Nephron (organoid): ENCODE results near the gene COA1.
"Not testable (repeated sequence)": the region's sequence is repeated elsewhere in the genome, so short reads cannot be mapped to it uniquely, and the experiment has no call there.

ENCODE experiments used
- H3K27ac Mint-ChIP-seq, 3 experiments: 2 replicates each; pipeline ENCODE4 v1.8.0; 2020; ENCODE audit warnings: mixed read lengths in 3 of 3, mild to moderate bottlenecking in 2 of 3, moderate library complexity in 1 of 3
- H3K27me3 Mint-ChIP-seq: 2 replicates; pipeline ENCODE4 v1.8.0; 2021; ENCODE audit warnings: low read depth, mild to moderate bottlenecking, moderate library complexity, mixed read lengths
- H3K36me3 Mint-ChIP-seq: 2 replicates; pipeline ENCODE4 v1.8.0; 2020; ENCODE audit warnings: low read depth, mixed read lengths
- H3K4me1 Mint-ChIP-seq: 2 replicates; pipeline ENCODE4 v1.8.0; 2020; ENCODE audit warnings: mixed read lengths
- H3K4me3 Mint-ChIP-seq, 3 experiments: 2 replicates each; pipeline ENCODE4 v1.8.0; 2020; ENCODE audit warnings: mild to moderate bottlenecking in 3 of 3, mixed read lengths in 3 of 3, moderate library complexity in 2 of 3
- H3K9me3 Mint-ChIP-seq: 2 replicates; pipeline ENCODE4 v1.8.0; 2020; ENCODE audit warnings: mixed read lengths
- CTCF ChIP-seq, 3 experiments: fragments of 200-600 bp; sonication (generic); IDR thresholded peaks; one replicate each; pipeline ENCODE4 v1.5.0; 2021; ENCODE audit warnings: antibody characterized with exemption in 3 of 3; ENCODE audit not compliant: unreplicated experiment in 3 of 3

Gene COA1

GRCh38 chr7:43612128-43612527 lies 117.2 kb downstream of the COA1 start:
- no peaks in the 10 kb centered on the region for H3K27me3 Mint-ChIP-seq
- TF ChIP-seq CTCF (IDR thresholded peaks at IDR 0.05; ENCODE audit: unreplicated experiment in 3 of 3), result no peak
- peaks cover 43% of the 10 kb centered on the region for H3K36me3 Mint-ChIP-seq
- H3K4me3 Mint-ChIP-seq, result no peak overlapping the region
- H3K27ac Mint-ChIP-seq, result no peak overlapping the region
- H3K9me3 Mint-ChIP-seq, result no peaks in the 10 kb centered on the region
- peaks cover 4% of the 10 kb centered on the region for H3K4me1 Mint-ChIP-seq

- peaks cover 4% of the 10 kb centered on the region for H3K4me1 Mint-ChIP-seq
- peaks cover 8% of the 10 kb centered on the region for H3K9me3 Mint-ChIP-seq
- no peak overlapping the region for H3K27ac Mint-ChIP-seq
- no peak for TF ChIP-seq CTCF (IDR thresholded peaks at IDR 0.05; ENCODE audit: unreplicated experiment in 3 of 3)
- peaks cover 45% of the 10 kb centered on the region for H3K36me3 Mint-ChIP-seq
- no peak overlapping the region for H3K4me3 Mint-ChIP-seq
- no peaks in the 10 kb centered on the region for H3K27me3 Mint-ChIP-seq
These were observed 120.2 kb downstream of the COA1 start for GRCh38 chr7:43609097-43609496.

GRCh38 chr7:43604251-43604650 lies 125.1 kb downstream of the COA1 start:
- H3K27ac Mint-ChIP-seq, result no peak overlapping the region
- TF ChIP-seq CTCF (IDR thresholded peaks at IDR 0.05; ENCODE audit: unreplicated experiment in 3 of 3), result no peak
- H3K4me3 Mint-ChIP-seq, result no peak overlapping the region
- no peaks in the 10 kb centered on the region for H3K4me1 Mint-ChIP-seq
- peaks cover 28% of the 10 kb centered on the region for H3K36me3 Mint-ChIP-seq
- H3K27me3 Mint-ChIP-seq, result no peaks in the 10 kb centered on the region
- peaks cover 8% of the 10 kb centered on the region for H3K9me3 Mint-ChIP-seq

DNA sequence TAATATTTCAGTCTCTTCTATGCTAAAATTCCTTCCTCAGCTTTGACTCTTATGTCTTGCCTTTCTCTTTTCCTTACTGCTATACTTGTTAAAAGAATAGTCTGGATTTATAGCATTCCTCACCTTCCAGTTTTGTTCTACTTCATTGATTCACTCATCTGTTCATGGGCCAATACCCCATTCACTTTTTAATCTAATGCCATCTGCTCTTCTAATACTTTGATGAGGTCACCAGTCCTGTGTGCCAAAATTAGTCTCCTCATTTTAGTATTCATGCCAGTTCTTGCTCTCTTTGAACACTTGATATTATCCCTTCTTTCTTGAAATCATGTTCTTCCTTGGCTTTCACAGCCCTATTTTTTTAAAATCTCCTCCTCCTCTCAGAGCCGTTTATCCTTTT lies 127.1 kb downstream of the COA1 start:
- Mint-ChIP-seq H3K9me3 (peaks cover 8% of the 10 kb centered on the region), H3K36me3 (peaks cover 17% of the 10 kb centered on the region), H3K4me1 (no peaks in the 10 kb centered on the region), H3K4me3 (no peak overlapping the region), H3K27me3 (no peaks in the 10 kb centered on the region), H3K27ac (no peak overlapping the region)
- TF ChIP-seq CTCF (IDR thresholded peaks at IDR 0.05; ENCODE audit: unreplicated experiment in 3 of 3), result no peak

- Mint-ChIP-seq H3K9me3 (peaks cover 5% of the 10 kb centered on the region), H3K36me3 (peaks cover 8% of the 10 kb centered on the region), H3K4me1 (no peaks in the 10 kb centered on the region), H3K27me3 (no peaks in the 10 kb centered on the region), H3K4me3 (no peak overlapping the region), H3K27ac (no peak overlapping the region)
- TF ChIP-seq CTCF (IDR thresholded peaks at IDR 0.05; ENCODE audit: unreplicated experiment in 3 of 3), result no peak
These were observed 129.3 kb downstream of the COA1 start for GRCh38 chr7:43600056-43600455.

DNA sequence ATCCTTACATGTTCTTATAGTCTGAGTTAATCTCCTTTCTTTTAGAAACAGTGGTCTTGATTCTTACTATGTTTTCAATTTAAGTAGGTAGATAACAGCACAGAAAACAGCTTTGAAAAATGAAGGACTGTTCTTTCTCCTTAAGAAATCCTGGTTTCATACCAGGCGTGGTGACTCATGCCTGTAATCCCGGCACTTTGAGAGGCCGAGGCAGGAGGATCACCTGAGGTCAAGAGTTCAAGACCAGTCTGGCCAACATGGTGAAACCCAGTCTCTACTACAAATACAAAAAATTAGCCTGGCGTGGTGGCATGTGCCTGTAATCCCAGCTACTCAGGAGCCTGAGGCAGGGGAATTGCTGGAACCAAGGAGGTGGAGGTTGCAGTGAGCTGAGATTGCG lies 132.9 kb downstream of the COA1 start:
- H3K27me3 Mint-ChIP-seq, H3K9me3 Mint-ChIP-seq, H3K27ac Mint-ChIP-seq, H3K4me1 Mint-ChIP-seq, H3K4me3 Mint-ChIP-seq, H3K36me3 Mint-ChIP-seq: not testable (repeated sequence)
